ENCODE data around the gene EXOC4.
"Not testable (repeated sequence)": the region's sequence is repeated elsewhere in the genome, so short reads cannot be mapped to it uniquely, and the experiment has no call there.

The EXOC4 gene

GRCh38 chr7:133315332-133316040, 62.6 kb downstream of the EXOC4 start:
- no peak for DNase-seq (ENCODE audit: low read depth)

- no peak for DNase-seq (ENCODE audit: low read depth)
Observed at GRCh38 chr7:133319842-133320241, 67.0 kb downstream of the EXOC4 start.

- DNase-seq (ENCODE audit: low read depth): no peak
Observed at GRCh38 chr7:133320891-133321290, 68.0 kb downstream of the EXOC4 start.

GRCh38 chr7:133321366-133321765, 68.5 kb downstream of the EXOC4 start:
- not testable (repeated sequence) for DNase-seq (ENCODE audit: low read depth)

- DNase-seq (ENCODE audit: low read depth): not testable (repeated sequence)
Observed at GRCh38 chr7:133326745-133327144, 73.9 kb downstream of the EXOC4 start.

GRCh38 chr7:133328021-133328420, 75.1 kb downstream of the EXOC4 start:
- not testable (repeated sequence) for DNase-seq (ENCODE audit: low read depth)

- no peak for DNase-seq (ENCODE audit: low read depth)
Observed at GRCh38 chr7:133330085-133330484, 77.2 kb downstream of the EXOC4 start.

- DNase-seq (ENCODE audit: low read depth): no peak
Observed at GRCh38 chr7:133331861-133332260, 79.0 kb downstream of the EXOC4 start.

- no peak for DNase-seq (ENCODE audit: low read depth)
Observed at GRCh38 chr7:133339772-133340171, 86.9 kb downstream of the EXOC4 start.

GRCh38 chr7:133344275-133344674, 91.4 kb downstream of the EXOC4 start:
- no peak for DNase-seq (ENCODE audit: low read depth)

GRCh38 chr7:133345690-133346421, 93.0 kb downstream of the EXOC4 start:
- no peak for DNase-seq (ENCODE audit: low read depth)

- DNase-seq (ENCODE audit: low read depth): no peak
Observed at GRCh38 chr7:133348250-133348649, 95.4 kb downstream of the EXOC4 start.

- DNase-seq (ENCODE audit: low read depth): no peak
Observed at GRCh38 chr7:133349101-133349500, 96.2 kb downstream of the EXOC4 start.

GRCh38 chr7:133352430-133352829, 99.6 kb downstream of the EXOC4 start:
- no peak for DNase-seq (ENCODE audit: low read depth)

GRCh38 chr7:133353775-133354174, 100.9 kb downstream of the EXOC4 start:
- DNase-seq (ENCODE audit: low read depth): no peak

GRCh38 chr7:133354546-133355324, 101.9 kb downstream of the EXOC4 start:
- DNase-seq (ENCODE audit: low read depth): no peak

GRCh38 chr7:133355325-133355708, 102.4 kb downstream of the EXOC4 start:
- DNase-seq (ENCODE audit: low read depth): no peak

GRCh38 chr7:133355822-133356221, 102.9 kb downstream of the EXOC4 start:
- no peak for DNase-seq (ENCODE audit: low read depth)

- no peak for DNase-seq (ENCODE audit: low read depth)
Observed at GRCh38 chr7:133358708-133359107, 105.8 kb downstream of the EXOC4 start.

- no peak for DNase-seq (ENCODE audit: low read depth)
Observed at GRCh38 chr7:133359449-133359848, 106.6 kb downstream of the EXOC4 start.

- no peak for DNase-seq (ENCODE audit: low read depth)
Observed at GRCh38 chr7:133360201-133360600, 107.3 kb downstream of the EXOC4 start.

- DNase-seq (ENCODE audit: low read depth): no peak
Observed at GRCh38 chr7:133361806-133362205, 108.9 kb downstream of the EXOC4 start.

Data from activated gamma-delta T cell treated with anti-CD3 and anti-CD28 coated beads, Interleukin-2, amount 50 U/mL, for 16 hours (primary cell).